ENCODE measurements around the gene SLC38A8. TPM values are rescaled to one million over a fixed set of nuclear protein-coding genes. Genes with fewer than 3 reads are reported as not detected.

The SLC38A8 gene
- total RNA-seq, 2 donors from 2014 or later = not detected

- H3K4me1 Mint-ChIP-seq = no peaks in the 10 kb centered on the region
- H3K27ac Mint-ChIP-seq = no peak overlapping the region
- no peaks in the 10 kb centered on the region for H3K36me3 Mint-ChIP-seq (ENCODE audit: low read depth)
- H3K9me3 Mint-ChIP-seq = peaks cover 5% of the 10 kb centered on the region
- H3K4me3 Mint-ChIP-seq = no peak overlapping the region
- ATAC-seq (replicated peaks) = no peak
- H3K27me3 Mint-ChIP-seq = peaks cover 6% of the 10 kb centered on the region
Measured at GRCh38 chr16:84016477-84016876, 26.1 kb downstream of the SLC38A8 start.

- Mint-ChIP-seq H3K27ac (no peak overlapping the region), H3K36me3 (ENCODE audit: low read depth) (no peaks in the 10 kb centered on the region), H3K4me1 (no peaks in the 10 kb centered on the region), H3K9me3 (no peaks in the 10 kb centered on the region), H3K4me3 (no peak overlapping the region), H3K27me3 (peaks cover 3% of the 10 kb centered on the region)
- no peak for ATAC-seq (replicated peaks)
Measured at GRCh38 chr16:84015399-84015798, 27.2 kb downstream of the SLC38A8 start.

- Mint-ChIP-seq H3K9me3 (no peaks in the 10 kb centered on the region), H3K36me3 (ENCODE audit: low read depth) (no peaks in the 10 kb centered on the region)
Measured at GRCh38 chr16:84014570-84015327, 27.8 kb downstream of the SLC38A8 start.

GRCh38 chr16:84013787-84014569 is 28.6 kb downstream of the SLC38A8 start:
- Mint-ChIP-seq H3K4me1 (no peaks in the 10 kb centered on the region), H3K4me3 (peak overlapping the region; percentile 28), H3K27ac (no peak overlapping the region), H3K36me3 (ENCODE audit: low read depth) (no peaks in the 10 kb centered on the region), H3K27me3 (peaks cover 3% of the 10 kb centered on the region), H3K9me3 (no peaks in the 10 kb centered on the region)
- ATAC-seq (replicated peaks) = peak; percentile 88

More at GRCh38 chr16:84014570-84015327, 27.8 kb downstream of the SLC38A8 start:
- no peak overlapping the region for H3K27ac Mint-ChIP-seq
- ATAC-seq (replicated peaks) = no peak
- H3K27me3 Mint-ChIP-seq = peaks cover 3% of the 10 kb centered on the region
- peak overlapping the region; percentile 28 for H3K4me3 Mint-ChIP-seq
- H3K4me1 Mint-ChIP-seq = no peaks in the 10 kb centered on the region

GRCh38 chr16:84009282-84009681 is 33.3 kb downstream of the SLC38A8 start:
- no peaks in the 10 kb centered on the region for H3K36me3 Mint-ChIP-seq (ENCODE audit: low read depth)
- no peaks in the 10 kb centered on the region for H3K9me3 Mint-ChIP-seq
- H3K27me3 Mint-ChIP-seq = peaks cover 10% of the 10 kb centered on the region
- H3K27ac Mint-ChIP-seq = no peak overlapping the region
- H3K4me3 Mint-ChIP-seq = no peak overlapping the region
- no peaks in the 10 kb centered on the region for H3K4me1 Mint-ChIP-seq
- ATAC-seq (replicated peaks) = no peak

- ATAC-seq (replicated peaks) = no peak
- H3K4me3 Mint-ChIP-seq = no peak overlapping the region
- H3K27me3 Mint-ChIP-seq = peaks cover 10% of the 10 kb centered on the region
- H3K9me3 Mint-ChIP-seq = no peaks in the 10 kb centered on the region
- no peaks in the 10 kb centered on the region for H3K4me1 Mint-ChIP-seq
- no peak overlapping the region for H3K27ac Mint-ChIP-seq
- no peaks in the 10 kb centered on the region for H3K36me3 Mint-ChIP-seq (ENCODE audit: low read depth)
Measured at GRCh38 chr16:84007965-84008364, 34.6 kb downstream of the SLC38A8 start.

- no peak overlapping the region for H3K4me3 Mint-ChIP-seq
Measured at GRCh38 chr16:84007520-84007919, 35.1 kb downstream of the SLC38A8 start.

GRCh38 chr16:84005391-84005790 is 37.2 kb downstream of the SLC38A8 start:
- H3K4me3 Mint-ChIP-seq = no peak overlapping the region
- ATAC-seq (replicated peaks) = peak; percentile 11
- H3K27me3 Mint-ChIP-seq = peaks cover 10% of the 10 kb centered on the region
- H3K4me1 Mint-ChIP-seq = no peaks in the 10 kb centered on the region
- H3K36me3 Mint-ChIP-seq (ENCODE audit: low read depth) = no peaks in the 10 kb centered on the region
- H3K27ac Mint-ChIP-seq = no peak overlapping the region
- no peaks in the 10 kb centered on the region for H3K9me3 Mint-ChIP-seq

More at GRCh38 chr16:84007520-84007919, 35.1 kb downstream of the SLC38A8 start:
- H3K27me3 Mint-ChIP-seq = peaks cover 10% of the 10 kb centered on the region
- H3K4me1 Mint-ChIP-seq = no peaks in the 10 kb centered on the region
- H3K27ac Mint-ChIP-seq = no peak overlapping the region
- H3K9me3 Mint-ChIP-seq = no peaks in the 10 kb centered on the region
- no peak for ATAC-seq (replicated peaks)
- H3K36me3 Mint-ChIP-seq (ENCODE audit: low read depth) = no peaks in the 10 kb centered on the region

GRCh38 chr16:84004442-84004841 is 38.2 kb downstream of the SLC38A8 start:
- H3K4me1 Mint-ChIP-seq = no peaks in the 10 kb centered on the region
- peaks cover 10% of the 10 kb centered on the region for H3K27me3 Mint-ChIP-seq
- no peak overlapping the region for H3K27ac Mint-ChIP-seq
- H3K9me3 Mint-ChIP-seq = no peaks in the 10 kb centered on the region
- no peaks in the 10 kb centered on the region for H3K36me3 Mint-ChIP-seq (ENCODE audit: low read depth)
- no peak for ATAC-seq (replicated peaks)
- H3K4me3 Mint-ChIP-seq = no peak overlapping the region

- Mint-ChIP-seq H3K9me3 (no peaks in the 10 kb centered on the region), H3K27ac (no peak overlapping the region), H3K4me1 (no peaks in the 10 kb centered on the region), H3K4me3 (no peak overlapping the region), H3K27me3 (peaks cover 10% of the 10 kb centered on the region), H3K36me3 (ENCODE audit: low read depth) (no peaks in the 10 kb centered on the region)
- no peak for ATAC-seq (replicated peaks)
Measured at GRCh38 chr16:84003038-84003437, 39.6 kb downstream of the SLC38A8 start.

GRCh38 chr16:84001726-84002125 is 40.9 kb downstream of the SLC38A8 start:
- no peaks in the 10 kb centered on the region for H3K9me3 Mint-ChIP-seq

GRCh38 chr16:84000989-84001642 is 41.5 kb downstream of the SLC38A8 start:
- no peak overlapping the region for H3K27ac Mint-ChIP-seq
- peaks cover 17% of the 10 kb centered on the region for H3K27me3 Mint-ChIP-seq
- H3K4me1 Mint-ChIP-seq = no peaks in the 10 kb centered on the region
- H3K4me3 Mint-ChIP-seq = no peak overlapping the region
- ATAC-seq (replicated peaks) = no peak
- H3K36me3 Mint-ChIP-seq (ENCODE audit: low read depth) = no peaks in the 10 kb centered on the region
- H3K9me3 Mint-ChIP-seq = no peaks in the 10 kb centered on the region

More at GRCh38 chr16:84001726-84002125, 40.9 kb downstream of the SLC38A8 start:
- ATAC-seq (replicated peaks) = no peak
- H3K27ac Mint-ChIP-seq = no peak overlapping the region
- no peaks in the 10 kb centered on the region for H3K36me3 Mint-ChIP-seq (ENCODE audit: low read depth)
- no peak overlapping the region for H3K4me3 Mint-ChIP-seq
- no peaks in the 10 kb centered on the region for H3K4me1 Mint-ChIP-seq
- H3K27me3 Mint-ChIP-seq = peaks cover 14% of the 10 kb centered on the region

GRCh38 chr16:83998091-83998490 is 44.5 kb downstream of the SLC38A8 start:
- no peak overlapping the region for H3K27ac Mint-ChIP-seq

GRCh38 chr16:83996481-83997252 is 45.9 kb downstream of the SLC38A8 start:
- Mint-ChIP-seq H3K4me3 (no peak overlapping the region), H3K27ac (no peak overlapping the region), H3K27me3 (peaks cover 31% of the 10 kb centered on the region), H3K36me3 (ENCODE audit: low read depth) (no peaks in the 10 kb centered on the region), H3K9me3 (no peaks in the 10 kb centered on the region), H3K4me1 (no peaks in the 10 kb centered on the region)
- ATAC-seq (replicated peaks) = no peak

More at GRCh38 chr16:83998091-83998490, 44.5 kb downstream of the SLC38A8 start:
- no peaks in the 10 kb centered on the region for H3K9me3 Mint-ChIP-seq
- no peak overlapping the region for H3K4me3 Mint-ChIP-seq
- H3K27me3 Mint-ChIP-seq = peaks cover 23% of the 10 kb centered on the region
- no peak for ATAC-seq (replicated peaks)
- no peaks in the 10 kb centered on the region for H3K36me3 Mint-ChIP-seq (ENCODE audit: low read depth)
- H3K4me1 Mint-ChIP-seq = no peaks in the 10 kb centered on the region
